ENCODE measurements around the gene GGT6.
"Not testable (repeated sequence)": the region's sequence is repeated elsewhere in the genome, so short reads cannot be mapped to it uniquely, and the experiment has no call there.

The GGT6 gene

DNA sequence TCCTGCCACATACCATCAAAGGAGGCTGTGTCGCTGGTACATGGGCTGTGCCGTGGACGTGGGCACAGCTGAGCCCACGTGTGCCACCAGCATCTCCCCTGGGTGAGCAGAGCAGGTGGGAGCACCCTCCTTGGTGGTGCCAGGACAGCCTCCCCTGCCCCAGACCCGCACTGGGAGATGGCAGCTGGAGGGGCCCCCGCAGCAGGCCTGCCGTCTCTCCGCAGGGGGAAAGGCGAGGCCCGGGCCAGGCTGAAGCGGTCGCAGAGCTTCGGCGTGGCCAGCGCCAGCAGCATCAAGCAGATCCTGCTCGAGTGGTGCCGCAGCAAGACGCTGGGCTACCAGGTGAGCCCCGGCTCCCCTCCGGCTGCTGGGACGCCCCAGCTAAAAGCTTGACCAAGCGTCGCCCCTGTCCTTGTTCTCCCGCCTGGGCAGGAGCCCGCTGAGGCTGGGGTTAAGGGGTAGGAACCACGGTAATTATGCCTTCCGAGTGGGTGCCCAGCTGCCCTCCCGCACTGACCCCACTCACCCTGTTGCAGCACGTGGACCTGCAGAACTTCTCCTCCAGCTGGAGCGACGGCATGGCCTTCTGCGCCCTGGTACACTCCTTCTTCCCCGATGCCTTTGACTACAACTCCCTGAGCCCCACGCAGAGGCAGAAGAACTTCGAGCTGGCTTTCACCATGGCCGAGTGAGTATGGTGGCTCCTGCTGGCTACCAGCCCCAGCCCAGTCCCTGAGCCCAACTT lies 36.4 kb upstream of the GGT6 start:
- H3K4me3 ChIP-seq (ENCODE audit: low read depth, low read length) = no peak overlapping the region
- no peak for TF ChIP-seq CTCF (IDR thresholded peaks at IDR 0.05; ENCODE audit: low read depth, low read length)

DNA sequence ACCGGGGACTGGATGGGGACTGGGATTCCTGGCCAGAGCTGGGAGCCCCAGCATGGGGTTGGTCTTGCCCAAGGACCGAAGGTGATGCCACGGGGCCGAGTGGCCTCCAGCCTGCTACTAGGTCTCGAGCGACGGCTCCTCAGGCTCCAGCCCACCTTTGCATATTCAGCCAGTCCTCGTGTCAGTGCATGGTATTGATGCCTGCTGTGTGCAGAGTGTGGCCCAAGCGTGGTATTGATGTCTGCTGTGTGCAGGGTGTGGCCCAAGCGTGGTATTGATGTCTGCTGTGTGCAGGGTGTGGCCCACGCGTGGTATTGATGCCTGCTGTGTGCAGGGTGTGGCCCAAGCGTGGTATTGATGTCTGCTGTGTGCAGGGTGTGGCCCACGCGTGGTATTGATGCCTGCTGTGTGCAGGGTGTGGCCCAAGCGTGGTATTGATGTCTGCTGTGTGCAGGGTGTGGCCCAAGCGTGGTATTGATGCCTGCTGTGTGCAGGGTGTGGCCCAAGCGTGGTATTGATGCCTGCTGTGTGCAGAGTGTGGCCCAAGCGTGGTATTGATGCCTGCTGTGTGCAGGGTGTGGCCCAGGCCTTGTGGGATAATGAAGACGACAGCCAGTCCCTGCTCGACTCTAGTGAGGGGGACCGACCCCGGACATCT lies 35.4 kb upstream of the GGT6 start:
- not testable (repeated sequence) for H3K4me3 ChIP-seq (ENCODE audit: low read depth, low read length)

DNA sequence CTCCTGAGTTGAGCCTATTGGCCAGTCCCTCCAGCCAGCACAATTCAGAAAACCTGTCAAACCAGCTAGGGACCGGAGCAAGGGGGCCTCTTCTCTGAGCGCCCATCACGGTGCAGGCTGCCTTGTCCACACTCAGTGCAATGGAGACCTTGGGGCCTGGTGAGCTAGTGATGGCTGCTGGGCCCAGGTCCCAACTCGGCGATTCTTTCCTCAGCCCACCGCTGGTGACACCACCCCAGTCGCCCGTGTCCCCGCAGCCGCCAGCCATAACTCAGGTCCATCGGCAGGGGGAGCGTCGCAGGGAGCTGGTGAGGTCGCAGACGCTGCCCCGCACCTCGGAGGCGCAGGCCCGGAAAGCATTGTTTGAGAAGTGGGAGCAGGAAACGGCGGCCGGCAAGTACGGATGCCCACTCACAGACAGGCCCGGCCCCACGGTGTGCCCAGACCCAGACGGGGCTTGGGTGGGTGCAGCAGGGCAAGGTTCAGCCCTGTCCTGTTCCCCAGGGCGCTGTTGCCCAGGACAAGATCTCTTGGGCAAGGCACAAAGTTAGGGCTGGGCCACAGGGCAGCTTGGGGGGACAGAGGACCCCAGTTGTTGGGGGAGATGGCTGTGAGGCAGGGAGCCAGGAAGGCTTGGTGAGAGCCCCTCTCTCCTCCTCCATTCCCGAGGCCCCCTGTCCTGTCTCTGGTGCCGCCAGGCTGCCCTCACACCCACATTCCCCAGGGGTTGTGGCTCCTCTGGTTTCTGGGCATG lies 34.7 kb upstream of the GGT6 start:
- H3K4me3 ChIP-seq (ENCODE audit: low read depth, low read length) = no peak overlapping the region
- no peak for TF ChIP-seq CTCF (IDR thresholded peaks at IDR 0.05; ENCODE audit: low read depth, low read length)

DNA sequence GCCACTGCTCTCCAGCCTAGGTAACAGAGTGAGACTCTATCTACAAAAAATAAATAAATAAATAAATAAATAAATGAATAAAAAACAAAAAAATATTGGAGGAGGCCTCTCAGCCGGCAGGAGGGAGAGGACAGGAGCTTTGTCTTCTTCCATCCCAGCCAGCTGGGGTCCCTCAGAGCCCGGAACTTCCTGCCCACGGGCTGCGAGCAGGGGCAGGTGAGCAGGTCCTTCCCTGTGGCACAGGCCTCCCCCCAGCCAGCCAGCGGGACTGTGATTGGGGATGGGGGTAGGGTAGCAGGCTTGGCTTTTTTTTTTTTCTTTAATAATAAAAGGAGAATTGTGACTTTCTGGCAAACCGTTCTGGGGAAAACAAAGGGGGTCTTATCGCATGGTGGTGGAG lies 34.0 kb upstream of the GGT6 start:
- no peak overlapping the region for H3K4me3 ChIP-seq (ENCODE audit: low read depth, low read length)
- TF ChIP-seq CTCF (IDR thresholded peaks at IDR 0.05; ENCODE audit: low read depth, low read length) = no peak

DNA sequence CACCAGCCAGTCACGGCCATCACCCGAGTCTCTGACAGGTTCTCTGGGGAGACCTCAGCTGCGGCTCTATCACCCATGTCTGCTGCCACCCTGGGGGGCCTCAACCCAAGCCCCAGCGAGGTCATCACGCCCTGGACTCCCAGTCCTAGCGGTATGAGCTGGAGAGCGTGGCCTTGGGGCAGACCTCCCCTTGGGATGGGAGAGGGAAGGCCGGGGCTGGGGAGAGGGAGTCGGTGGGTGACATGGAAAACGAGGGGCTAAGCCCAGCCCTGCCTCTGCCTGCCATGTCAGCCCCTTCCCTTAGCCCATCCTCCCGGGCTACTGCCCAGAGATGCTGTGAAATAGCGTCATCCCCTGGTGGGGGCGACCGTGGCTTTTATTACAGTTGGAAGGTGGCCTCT lies 32.6 kb upstream of the GGT6 start:
- TF ChIP-seq CTCF (IDR thresholded peaks at IDR 0.05; ENCODE audit: low read depth, low read length) = no peak
- H3K4me3 ChIP-seq (ENCODE audit: low read depth, low read length) = no peak overlapping the region

DNA sequence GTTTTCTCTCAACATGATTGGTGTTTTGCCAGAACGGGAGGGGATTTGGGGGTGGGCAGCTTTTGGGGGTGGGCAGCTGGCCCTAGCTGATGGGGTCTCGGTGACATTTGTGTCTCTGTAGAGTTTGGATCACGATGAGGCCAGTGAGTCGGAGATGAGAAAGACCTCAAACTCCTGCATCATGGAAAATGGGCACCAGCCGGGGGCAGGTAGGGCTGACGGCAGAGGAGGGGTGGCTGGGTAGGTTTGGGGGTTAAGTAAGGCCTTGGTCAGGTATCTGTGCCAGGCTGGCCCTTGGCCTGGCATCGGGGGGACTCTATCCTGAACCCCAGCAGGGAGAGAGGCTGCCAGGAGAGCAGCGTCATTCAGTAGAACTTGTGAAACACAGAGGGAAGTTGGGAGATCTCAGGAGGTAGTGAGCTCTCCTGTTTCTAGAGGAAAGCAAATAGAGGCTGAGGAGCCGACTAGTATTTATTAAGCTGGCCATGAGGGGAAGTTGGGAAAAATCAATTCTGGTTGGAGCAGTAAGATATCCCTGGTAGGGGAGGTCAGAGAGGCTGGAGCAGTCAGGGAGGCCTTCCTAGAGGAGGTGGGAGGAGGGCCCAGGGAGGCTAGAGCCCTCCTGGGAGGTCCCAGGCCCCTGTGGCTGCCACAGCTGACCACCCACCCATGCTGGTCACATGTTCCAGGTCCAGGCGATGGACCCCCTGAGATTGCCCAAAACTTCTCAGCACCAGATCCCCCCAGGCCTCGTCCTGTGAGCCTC lies 32.0 kb upstream of the GGT6 start:
- TF ChIP-seq CTCF (IDR thresholded peaks at IDR 0.05; ENCODE audit: low read depth, low read length) = no peak
- H3K4me3 ChIP-seq (ENCODE audit: low read depth, low read length) = no peak overlapping the region

DNA sequence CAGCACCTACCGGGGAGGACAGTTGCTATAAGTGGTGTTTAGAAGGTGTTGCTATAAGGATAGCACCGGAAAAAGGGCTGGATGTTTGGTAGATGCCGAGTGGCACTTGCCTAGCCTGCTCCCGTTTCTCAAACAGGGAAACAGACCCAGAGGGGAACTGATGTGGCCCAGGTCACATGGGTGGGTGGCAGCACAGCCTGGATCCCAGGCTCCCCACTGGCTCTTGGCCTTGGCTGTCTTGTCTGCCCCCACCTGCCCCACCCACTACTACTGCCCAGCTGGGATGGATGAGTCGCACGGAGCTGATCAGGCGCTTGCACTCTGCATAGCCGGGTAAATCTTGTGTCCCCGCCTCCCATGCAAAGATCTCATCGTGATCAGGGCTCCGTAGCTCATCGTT lies 31.2 kb upstream of the GGT6 start:
- no peak overlapping the region for H3K4me3 ChIP-seq (ENCODE audit: low read depth, low read length)
- no peak for TF ChIP-seq CTCF (IDR thresholded peaks at IDR 0.05; ENCODE audit: low read depth, low read length)
